ENCODE data around the gene SORCS3.

Gene SORCS3

GRCh38 chr10:105071980-105072379 is 430.9 kb downstream of the SORCS3 start:
- H3K27me3 ChIP-seq (ENCODE audit: control insufficient read depth in 1 of 2, insufficient read depth in 2 of 2, low read length in 2 of 2), result no peaks in the 10 kb centered on the region
- no peak overlapping the region for H3K4me3 ChIP-seq (ENCODE audit: low read depth in 1 of 2, low read length in 2 of 2)
- H3K27ac ChIP-seq (ENCODE audit: low read depth, low read length), result no peak overlapping the region
- no peaks in the 10 kb centered on the region for H3K36me3 ChIP-seq (ENCODE audit: insufficient read depth, low read length)
- no peak overlapping the region for H3K9ac ChIP-seq (ENCODE audit: low read length)
- no peaks in the 10 kb centered on the region for H3K4me1 ChIP-seq (ENCODE audit: insufficient read depth, low read length)
- H3K9me3 ChIP-seq (ENCODE audit: low read length), result no peaks in the 10 kb centered on the region

- H3K9me3 ChIP-seq (ENCODE audit: low read length), result no peaks in the 10 kb centered on the region
- no peaks in the 10 kb centered on the region for H3K27me3 ChIP-seq (ENCODE audit: control insufficient read depth in 1 of 2, insufficient read depth in 2 of 2, low read length in 2 of 2)
- no peak overlapping the region for H3K9ac ChIP-seq (ENCODE audit: low read length)
- H3K4me1 ChIP-seq (ENCODE audit: insufficient read depth, low read length), result no peaks in the 10 kb centered on the region
- H3K27ac ChIP-seq (ENCODE audit: low read depth, low read length), result no peak overlapping the region
- no peaks in the 10 kb centered on the region for H3K36me3 ChIP-seq (ENCODE audit: insufficient read depth, low read length)
- no peak overlapping the region for H3K4me3 ChIP-seq (ENCODE audit: low read depth in 1 of 2, low read length in 2 of 2)
Measured at GRCh38 chr10:105073999-105074398, 432.9 kb downstream of the SORCS3 start.

GRCh38 chr10:105075031-105075430 is 433.9 kb downstream of the SORCS3 start:
- H3K9ac ChIP-seq (ENCODE audit: low read length), result no peak overlapping the region

GRCh38 chr10:105085980-105086379 is 444.9 kb downstream of the SORCS3 start:
- Histone ChIP-seq H3K27me3 (ENCODE audit: control insufficient read depth in 1 of 2, insufficient read depth in 2 of 2, low read length in 2 of 2) (no peaks in the 10 kb centered on the region), H3K4me1 (ENCODE audit: insufficient read depth, low read length) (no peaks in the 10 kb centered on the region), H3K27ac (ENCODE audit: low read depth, low read length) (no peak overlapping the region), H3K9me3 (ENCODE audit: low read length) (no peaks in the 10 kb centered on the region), H3K36me3 (ENCODE audit: insufficient read depth, low read length) (no peaks in the 10 kb centered on the region), H3K4me3 (ENCODE audit: low read depth in 1 of 2, low read length in 2 of 2) (no peak overlapping the region), H3K9ac (ENCODE audit: low read length) (no peak overlapping the region)

More at GRCh38 chr10:105075031-105075430, 433.9 kb downstream of the SORCS3 start:
- no peaks in the 10 kb centered on the region for H3K9me3 ChIP-seq (ENCODE audit: low read length)
- no peaks in the 10 kb centered on the region for H3K4me1 ChIP-seq (ENCODE audit: insufficient read depth, low read length)
- no peak overlapping the region for H3K27ac ChIP-seq (ENCODE audit: low read depth, low read length)
- H3K27me3 ChIP-seq (ENCODE audit: control insufficient read depth in 1 of 2, insufficient read depth in 2 of 2, low read length in 2 of 2), result no peaks in the 10 kb centered on the region
- H3K4me3 ChIP-seq (ENCODE audit: low read depth in 1 of 2, low read length in 2 of 2), result no peak overlapping the region
- no peaks in the 10 kb centered on the region for H3K36me3 ChIP-seq (ENCODE audit: insufficient read depth, low read length)

- Histone ChIP-seq H3K36me3 (ENCODE audit: insufficient read depth, low read length) (no peaks in the 10 kb centered on the region), H3K27me3 (ENCODE audit: control insufficient read depth in 1 of 2, insufficient read depth in 2 of 2, low read length in 2 of 2) (no peaks in the 10 kb centered on the region), H3K4me1 (ENCODE audit: insufficient read depth, low read length) (no peaks in the 10 kb centered on the region), H3K27ac (ENCODE audit: low read depth, low read length) (no peak overlapping the region), H3K4me3 (ENCODE audit: low read depth in 1 of 2, low read length in 2 of 2) (no peak overlapping the region), H3K9ac (ENCODE audit: low read length) (no peak overlapping the region), H3K9me3 (ENCODE audit: low read length) (no peaks in the 10 kb centered on the region)
Measured at GRCh38 chr10:105094048-105094447, 453.0 kb downstream of the SORCS3 start.

GRCh38 chr10:105096316-105096715 is 455.2 kb downstream of the SORCS3 start:
- Histone ChIP-seq H3K4me1 (ENCODE audit: insufficient read depth, low read length) (no peaks in the 10 kb centered on the region), H3K9ac (ENCODE audit: low read length) (no peak overlapping the region), H3K27me3 (ENCODE audit: control insufficient read depth in 1 of 2, insufficient read depth in 2 of 2, low read length in 2 of 2) (no peaks in the 10 kb centered on the region), H3K36me3 (ENCODE audit: insufficient read depth, low read length) (no peaks in the 10 kb centered on the region), H3K4me3 (ENCODE audit: low read depth in 1 of 2, low read length in 2 of 2) (no peak overlapping the region), H3K27ac (ENCODE audit: low read depth, low read length) (no peak overlapping the region), H3K9me3 (ENCODE audit: low read length) (no peaks in the 10 kb centered on the region)

- H3K4me1 ChIP-seq (ENCODE audit: insufficient read depth, low read length), result no peaks in the 10 kb centered on the region
- no peaks in the 10 kb centered on the region for H3K36me3 ChIP-seq (ENCODE audit: insufficient read depth, low read length)
- H3K9ac ChIP-seq (ENCODE audit: low read length), result no peak overlapping the region
- no peak overlapping the region for H3K27ac ChIP-seq (ENCODE audit: low read depth, low read length)
- H3K27me3 ChIP-seq (ENCODE audit: control insufficient read depth in 1 of 2, insufficient read depth in 2 of 2, low read length in 2 of 2), result no peaks in the 10 kb centered on the region
- H3K9me3 ChIP-seq (ENCODE audit: low read length), result no peaks in the 10 kb centered on the region
- no peak overlapping the region for H3K4me3 ChIP-seq (ENCODE audit: low read depth in 1 of 2, low read length in 2 of 2)
Measured at GRCh38 chr10:105102977-105103376, 461.9 kb downstream of the SORCS3 start.

- no peak overlapping the region for H3K27ac ChIP-seq (ENCODE audit: low read depth, low read length)
- H3K9me3 ChIP-seq (ENCODE audit: low read length), result no peaks in the 10 kb centered on the region
- no peaks in the 10 kb centered on the region for H3K27me3 ChIP-seq (ENCODE audit: control insufficient read depth in 1 of 2, insufficient read depth in 2 of 2, low read length in 2 of 2)
- H3K4me1 ChIP-seq (ENCODE audit: insufficient read depth, low read length), result no peaks in the 10 kb centered on the region
- no peak overlapping the region for H3K4me3 ChIP-seq (ENCODE audit: low read depth in 1 of 2, low read length in 2 of 2)
- H3K36me3 ChIP-seq (ENCODE audit: insufficient read depth, low read length), result no peaks in the 10 kb centered on the region
- H3K9ac ChIP-seq (ENCODE audit: low read length), result no peak overlapping the region
Measured at GRCh38 chr10:105104297-105104696, 463.2 kb downstream of the SORCS3 start.

GRCh38 chr10:105109164-105109563 is 468.1 kb downstream of the SORCS3 start:
- Histone ChIP-seq H3K9me3 (ENCODE audit: low read length) (no peaks in the 10 kb centered on the region), H3K4me1 (ENCODE audit: insufficient read depth, low read length) (no peaks in the 10 kb centered on the region), H3K36me3 (ENCODE audit: insufficient read depth, low read length) (no peaks in the 10 kb centered on the region), H3K27ac (ENCODE audit: low read depth, low read length) (no peak overlapping the region), H3K4me3 (ENCODE audit: low read depth in 1 of 2, low read length in 2 of 2) (no peak overlapping the region), H3K27me3 (ENCODE audit: control insufficient read depth in 1 of 2, insufficient read depth in 2 of 2, low read length in 2 of 2) (no peaks in the 10 kb centered on the region), H3K9ac (ENCODE audit: low read length) (no peak overlapping the region)

- Histone ChIP-seq H3K27me3 (ENCODE audit: control insufficient read depth in 1 of 2, insufficient read depth in 2 of 2, low read length in 2 of 2) (no peaks in the 10 kb centered on the region), H3K9me3 (ENCODE audit: low read length) (no peaks in the 10 kb centered on the region), H3K4me1 (ENCODE audit: insufficient read depth, low read length) (no peaks in the 10 kb centered on the region), H3K9ac (ENCODE audit: low read length) (no peak overlapping the region), H3K4me3 (ENCODE audit: low read depth in 1 of 2, low read length in 2 of 2) (no peak overlapping the region), H3K36me3 (ENCODE audit: insufficient read depth, low read length) (no peaks in the 10 kb centered on the region), H3K27ac (ENCODE audit: low read depth, low read length) (no peak overlapping the region)
Measured at GRCh38 chr10:105112862-105113261, 471.8 kb downstream of the SORCS3 start.

GRCh38 chr10:105113666-105114065 is 472.6 kb downstream of the SORCS3 start:
- H3K9ac ChIP-seq (ENCODE audit: low read length), result no peak overlapping the region
- no peaks in the 10 kb centered on the region for H3K27me3 ChIP-seq (ENCODE audit: control insufficient read depth in 1 of 2, insufficient read depth in 2 of 2, low read length in 2 of 2)
- H3K36me3 ChIP-seq (ENCODE audit: insufficient read depth, low read length), result no peaks in the 10 kb centered on the region
- no peaks in the 10 kb centered on the region for H3K4me1 ChIP-seq (ENCODE audit: insufficient read depth, low read length)
- H3K9me3 ChIP-seq (ENCODE audit: low read length), result no peaks in the 10 kb centered on the region
- no peak overlapping the region for H3K27ac ChIP-seq (ENCODE audit: low read depth, low read length)
- H3K4me3 ChIP-seq (ENCODE audit: low read depth in 1 of 2, low read length in 2 of 2), result no peak overlapping the region

- no peaks in the 10 kb centered on the region for H3K36me3 ChIP-seq (ENCODE audit: insufficient read depth, low read length)
- no peak overlapping the region for H3K27ac ChIP-seq (ENCODE audit: low read depth, low read length)
- no peaks in the 10 kb centered on the region for H3K9me3 ChIP-seq (ENCODE audit: low read length)
- H3K27me3 ChIP-seq (ENCODE audit: control insufficient read depth in 1 of 2, insufficient read depth in 2 of 2, low read length in 2 of 2), result no peaks in the 10 kb centered on the region
- no peaks in the 10 kb centered on the region for H3K4me1 ChIP-seq (ENCODE audit: insufficient read depth, low read length)
- no peak overlapping the region for H3K9ac ChIP-seq (ENCODE audit: low read length)
- H3K4me3 ChIP-seq (ENCODE audit: low read depth in 1 of 2, low read length in 2 of 2), result no peak overlapping the region
Measured at GRCh38 chr10:105121743-105122142, 480.7 kb downstream of the SORCS3 start.

Measured in muscle layer of colon (tissue), 2 donors.